NCI-H446 treated with DMSO at 0.1 percent for 48 hours (cell line): Measurements from ENCODE around the gene FXYD1.
"Not testable (repeated sequence)": the region's sequence is repeated elsewhere in the genome, so short reads cannot be mapped to it uniquely, and the experiment has no call there.

ENCODE experiments used
- DNase-seq: peaks from one replicate; lab custom pipeline; 2025; lab: John Stamatoyannopoulos, UW

The FXYD1 gene

GRCh38 chr19:35143231-35143715 is 4.6 kb downstream of the FXYD1 start, which contains the start of gene FXYD7:
Gene FXYD7 (plus strand): TSS chr19:35143255. CDS start chr19:35143334, 79 bp downstream.
- DNase-seq = no peak

GRCh38 chr19:35143818-35144217 is 5.2 kb downstream of the FXYD1 start:
- DNase-seq = no peak

- no peak for DNase-seq
Measured at GRCh38 chr19:35144259-35144599, 5.6 kb downstream of the FXYD1 start.

GRCh38 chr19:35144600-35145436 is 6.2 kb downstream of the FXYD1 start:
- DNase-seq = no peak

- no peak for DNase-seq
Measured at GRCh38 chr19:35146746-35147459, 8.3 kb downstream of the FXYD1 start.

GRCh38 chr19:35149463-35149862 is 10.8 kb downstream of the FXYD1 start:
- no peak for DNase-seq

- DNase-seq = no peak
Measured at GRCh38 chr19:35150445-35150844, 11.8 kb downstream of the FXYD1 start.

GRCh38 chr19:35151273-35152065 is 12.8 kb downstream of the FXYD1 start:
- DNase-seq = no peak

- not testable (repeated sequence) for DNase-seq
Measured at GRCh38 chr19:35153129-35153522, 14.5 kb downstream of the FXYD1 start.

- no peak for DNase-seq
Measured at GRCh38 chr19:35153701-35154524, 15.3 kb downstream of the FXYD1 start.

- no peak for DNase-seq
Measured at GRCh38 chr19:35154525-35155406, 16.1 kb downstream of the FXYD1 start, which contains the start of gene FXYD5. Gene FXYD5 (plus strand): TSS chr19:35154735. CDS start chr19:35155551, 816 bp downstream.

GRCh38 chr19:35155441-35155840 is 16.8 kb downstream of the FXYD1 start:
- no peak for DNase-seq

- DNase-seq = no peak
Measured at GRCh38 chr19:35155981-35156672, 17.5 kb downstream of the FXYD1 start.

GRCh38 chr19:35156673-35157014 is 18.0 kb downstream of the FXYD1 start:
- no peak for DNase-seq

- no peak for DNase-seq
Measured at GRCh38 chr19:35157431-35157830, 18.8 kb downstream of the FXYD1 start.

GRCh38 chr19:35159606-35160005 is 21.0 kb downstream of the FXYD1 start:
- no peak for DNase-seq

- DNase-seq = no peak
Measured at GRCh38 chr19:35160629-35161433, 22.2 kb downstream of the FXYD1 start.

- no peak for DNase-seq
Measured at GRCh38 chr19:35161434-35161743, 22.8 kb downstream of the FXYD1 start.
